ENCODE measurements around the gene TRIO.

TRIO gene

DNA sequence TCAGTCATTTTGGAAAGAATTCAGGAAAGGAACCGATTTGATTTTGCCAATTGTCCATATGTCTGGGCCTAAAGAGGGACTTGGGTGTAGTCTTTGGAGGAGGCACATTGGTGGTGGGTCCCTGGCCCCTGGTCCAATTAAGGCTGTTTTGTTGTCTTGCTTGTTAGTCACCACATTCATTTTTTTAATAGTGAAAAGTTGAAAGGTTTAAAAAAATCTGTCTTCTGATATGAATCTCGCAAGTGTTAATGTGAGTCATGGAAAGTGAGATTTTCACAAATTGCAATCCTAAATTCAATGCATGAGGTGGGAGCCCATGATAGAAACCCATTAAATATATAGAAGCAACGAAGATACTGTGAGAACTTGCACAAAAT lies 272.5 kb downstream of the TRIO start:
- TF ChIP-seq, protein P1, sequence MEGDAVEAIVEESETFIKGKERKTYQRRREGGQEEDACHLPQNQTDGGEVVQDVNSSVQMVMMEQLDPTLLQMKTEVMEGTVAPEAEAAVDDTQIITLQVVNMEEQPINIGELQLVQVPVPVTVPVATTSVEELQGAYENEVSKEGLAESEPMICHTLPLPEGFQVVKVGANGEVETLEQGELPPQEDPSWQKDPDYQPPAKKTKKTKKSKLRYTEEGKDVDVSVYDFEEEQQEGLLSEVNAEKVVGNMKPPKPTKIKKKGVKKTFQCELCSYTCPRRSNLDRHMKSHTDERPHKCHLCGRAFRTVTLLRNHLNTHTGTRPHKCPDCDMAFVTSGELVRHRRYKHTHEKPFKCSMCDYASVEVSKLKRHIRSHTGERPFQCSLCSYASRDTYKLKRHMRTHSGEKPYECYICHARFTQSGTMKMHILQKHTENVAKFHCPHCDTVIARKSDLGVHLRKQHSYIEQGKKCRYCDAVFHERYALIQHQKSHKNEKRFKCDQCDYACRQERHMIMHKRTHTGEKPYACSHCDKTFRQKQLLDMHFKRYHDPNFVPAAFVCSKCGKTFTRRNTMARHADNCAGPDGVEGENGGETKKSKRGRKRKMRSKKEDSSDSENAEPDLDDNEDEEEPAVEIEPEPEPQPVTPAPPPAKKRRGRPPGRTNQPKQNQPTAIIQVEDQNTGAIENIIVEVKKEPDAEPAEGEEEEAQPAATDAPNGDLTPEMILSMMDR (IDR thresholded peaks at IDR 0.05; ENCODE audit: control insufficient read depth, extremely low read depth, insufficient read depth) = no peak
- H3K4me3 ChIP-seq (ENCODE audit: low read depth, low read length) = no peak overlapping the region
- DNase-seq (ENCODE audit: low read depth) = no peak

- H3K4me3 ChIP-seq (ENCODE audit: low read depth, low read length) = no peak overlapping the region
- no peak for DNase-seq (ENCODE audit: low read depth)
- TF ChIP-seq, protein P1 (IDR thresholded peaks at IDR 0.05; ENCODE audit: control insufficient read depth, extremely low read depth, insufficient read depth) = no peak
Observed at GRCh38 chr5:14416621-14417275, 273.6 kb downstream of the TRIO start.

- no peak for DNase-seq (ENCODE audit: low read depth)
- TF ChIP-seq, protein P1 (IDR thresholded peaks at IDR 0.05; ENCODE audit: control insufficient read depth, extremely low read depth, insufficient read depth) = no peak
- H3K4me3 ChIP-seq (ENCODE audit: low read depth, low read length) = no peak overlapping the region
Observed at GRCh38 chr5:14417276-14417730, 274.2 kb downstream of the TRIO start.

DNA sequence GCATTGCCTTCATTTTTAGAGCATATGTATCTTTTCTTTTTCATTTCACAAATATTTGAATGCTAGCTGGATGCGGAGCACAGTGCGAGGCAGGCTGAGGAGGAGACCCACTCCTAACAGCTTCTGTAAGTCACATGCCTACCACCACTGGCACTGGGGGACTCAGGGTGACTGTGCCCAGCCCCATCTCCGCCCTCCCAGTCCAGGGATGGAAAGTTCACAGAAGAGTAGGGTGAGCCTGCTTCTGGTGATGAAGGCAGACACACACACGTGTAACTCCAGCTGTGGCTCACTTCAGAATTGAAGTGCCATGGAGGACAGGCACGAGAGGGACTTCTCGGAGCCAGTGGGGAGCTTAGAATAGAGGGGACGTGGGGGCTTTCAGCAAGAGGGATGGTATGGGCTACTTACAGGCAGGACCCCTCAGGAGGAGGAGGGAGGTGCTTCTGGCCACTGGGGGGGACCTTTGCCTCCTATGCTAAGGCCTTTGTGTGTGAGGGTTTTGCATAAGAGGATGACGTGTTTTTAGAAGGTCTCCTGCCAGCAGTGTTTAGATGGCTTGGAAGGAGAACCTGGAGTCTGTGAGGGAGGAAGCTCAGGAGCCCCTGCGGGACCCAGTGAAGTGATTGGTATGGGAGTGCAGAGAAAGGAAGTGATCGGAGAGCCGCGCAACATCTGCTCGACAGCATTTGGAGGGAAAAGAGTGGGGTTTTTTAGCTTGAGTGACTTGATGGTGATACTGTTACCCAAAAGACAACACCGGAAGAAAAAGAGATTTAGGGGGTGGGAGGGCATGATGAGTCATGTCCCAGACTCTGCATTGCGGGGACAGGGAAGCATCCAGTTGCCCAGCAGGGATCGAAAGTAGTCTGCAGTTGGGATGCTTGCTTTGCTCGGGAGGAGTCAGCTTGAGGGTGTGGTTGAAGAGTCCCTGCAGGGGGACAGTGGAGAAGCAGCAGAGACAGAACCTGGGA lies 274.9 kb downstream of the TRIO start:
- H3K4me3 ChIP-seq (ENCODE audit: low read depth, low read length) = no peak overlapping the region
- DNase-seq (ENCODE audit: low read depth) = no peak
- TF ChIP-seq, protein P1 (IDR thresholded peaks at IDR 0.05; ENCODE audit: control insufficient read depth, extremely low read depth, insufficient read depth) = no peak

DNA sequence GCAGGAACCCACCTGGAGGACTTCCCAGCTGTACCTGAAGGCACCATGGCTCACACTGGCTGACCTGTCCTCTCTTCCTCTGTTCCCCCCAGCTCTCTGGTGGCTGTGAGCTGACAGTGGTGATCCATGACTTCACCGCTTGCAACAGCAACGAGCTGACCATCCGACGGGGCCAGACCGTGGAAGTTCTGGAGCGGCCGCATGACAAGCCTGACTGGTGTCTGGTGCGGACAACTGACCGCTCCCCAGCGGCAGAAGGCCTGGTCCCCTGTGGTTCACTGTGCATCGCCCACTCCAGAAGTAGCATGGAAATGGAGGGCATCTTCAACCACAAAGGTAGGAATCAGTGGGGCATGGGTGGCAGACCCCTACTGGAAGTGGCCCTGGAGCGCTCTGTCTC lies 276.5 kb downstream of the TRIO start:
- TF ChIP-seq, protein P1 (IDR thresholded peaks at IDR 0.05; ENCODE audit: control insufficient read depth, extremely low read depth, insufficient read depth) = no peak
- no peak for DNase-seq (ENCODE audit: low read depth)
- H3K4me3 ChIP-seq (ENCODE audit: low read depth, low read length) = no peak overlapping the region

DNA sequence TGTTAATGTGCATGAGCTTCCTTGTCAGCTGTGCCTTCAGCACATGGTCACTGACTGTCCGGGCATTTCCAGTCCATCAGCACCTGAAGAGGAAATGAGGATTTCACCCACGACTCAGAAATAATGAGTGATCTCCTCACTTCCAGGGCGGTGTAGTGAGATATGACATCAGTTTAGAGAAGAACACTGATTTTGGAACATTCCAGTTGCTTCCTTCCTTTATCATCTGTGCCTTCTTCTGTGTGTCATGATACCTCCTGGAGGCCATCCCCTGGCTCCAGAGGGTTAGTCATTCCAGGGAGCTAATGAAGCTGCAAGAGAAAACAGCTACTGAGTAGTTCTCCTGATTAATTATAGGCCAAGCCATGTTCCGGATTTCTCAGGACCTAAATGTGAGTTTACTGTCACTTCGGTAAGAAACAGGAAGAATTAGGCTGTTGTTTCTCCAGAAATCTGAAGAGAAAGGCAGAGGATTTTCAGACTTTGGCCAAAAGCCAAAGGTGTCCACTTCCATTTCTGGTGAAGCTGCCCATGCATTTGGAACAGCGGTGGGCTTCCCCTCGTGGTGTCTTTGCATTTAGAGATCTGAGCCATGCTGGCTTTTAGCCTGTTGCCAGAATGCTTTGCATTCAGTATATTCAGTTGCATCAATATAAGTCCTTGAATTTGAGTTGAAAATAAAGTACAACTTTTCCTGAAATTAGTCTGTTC lies 277.1 kb downstream of the TRIO start:
- no peak for DNase-seq (ENCODE audit: low read depth)
- no peak overlapping the region for H3K4me3 ChIP-seq (ENCODE audit: low read depth, low read length)
- TF ChIP-seq, protein P1 (IDR thresholded peaks at IDR 0.05; ENCODE audit: control insufficient read depth, extremely low read depth, insufficient read depth) = no peak
